NCI-H748 (cell line): ENCODE data around the gene CDK14.

ENCODE experiments used
- DNase-seq: peaks from one replicate; lab custom pipeline; 2025; ENCODE audit not compliant: unreplicated experiment; lab: John Stamatoyannopoulos, UW

CDK14 gene

GRCh38 chr7:91181949-91182348 lies 585.8 kb downstream of the CDK14 start:
- DNase-seq: no peak

GRCh38 chr7:91182819-91183764 lies 587.0 kb downstream of the CDK14 start:
- no peak for DNase-seq

- no peak for DNase-seq
These were observed 589.6 kb downstream of the CDK14 start for GRCh38 chr7:91185771-91186170.

GRCh38 chr7:91187061-91187460 lies 590.9 kb downstream of the CDK14 start:
- no peak for DNase-seq

GRCh38 chr7:91191771-91192170 lies 595.6 kb downstream of the CDK14 start:
- no peak for DNase-seq

- DNase-seq: no peak
These were observed 597.0 kb downstream of the CDK14 start for GRCh38 chr7:91193141-91193540.

GRCh38 chr7:91194841-91195240 lies 598.7 kb downstream of the CDK14 start:
- no peak for DNase-seq

- no peak for DNase-seq
These were observed 599.9 kb downstream of the CDK14 start for GRCh38 chr7:91196058-91196457.

GRCh38 chr7:91198371-91198770 lies 602.2 kb downstream of the CDK14 start:
- DNase-seq: no peak

GRCh38 chr7:91199601-91200000 lies 603.5 kb downstream of the CDK14 start:
- DNase-seq: no peak

GRCh38 chr7:91201442-91202113 lies 605.5 kb downstream of the CDK14 start:
- DNase-seq: peak; percentile 74

- DNase-seq: no peak
These were observed 610.3 kb downstream of the CDK14 start for GRCh38 chr7:91206361-91206960.

- no peak for DNase-seq
These were observed 616.5 kb downstream of the CDK14 start for GRCh38 chr7:91212582-91212981.

GRCh38 chr7:91226411-91226810 lies 630.3 kb downstream of the CDK14 start:
- no peak for DNase-seq

- DNase-seq: no peak
These were observed 632.2 kb downstream of the CDK14 start for GRCh38 chr7:91228327-91228726.

- no peak for DNase-seq
These were observed 632.9 kb downstream of the CDK14 start for GRCh38 chr7:91228927-91229558.

GRCh38 chr7:91230100-91230499 lies 634.0 kb downstream of the CDK14 start:
- no peak for DNase-seq

GRCh38 chr7:91230503-91230902 lies 634.4 kb downstream of the CDK14 start:
- no peak for DNase-seq

- DNase-seq: peak; percentile 23
These were observed 637.1 kb downstream of the CDK14 start for GRCh38 chr7:91233212-91233611.

- no peak for DNase-seq
These were observed 639.2 kb downstream of the CDK14 start for GRCh38 chr7:91235211-91235832.

- no peak for DNase-seq
These were observed 643.1 kb downstream of the CDK14 start for GRCh38 chr7:91239171-91239604.
